LNCAP (cell line): ENCODE measurements around the gene PCDH7.

Experiments
- CTCF ChIP-seq: fragments of 450-650 bp; IDR thresholded peaks from 2 replicates; pipeline ENCODE4 v1.5.1; 2017; ENCODE audit warnings: mild to moderate bottlenecking

PCDH7 gene

GRCh38 chr4:30720021-30720660, at the start of gene PCDH7:
PCDH7 (plus strand) TSS chr4:30720369; CDS start chr4:30721423, 1,054 bp downstream.
- TF ChIP-seq CTCF: no peak

- no peak for TF ChIP-seq CTCF
Observed at GRCh38 chr4:30671926-30672448, 48.2 kb upstream of the PCDH7 start.

GRCh38 chr4:30696191-30696590, 24.0 kb upstream of the PCDH7 start:
- no peak for TF ChIP-seq CTCF

- peak; percentile 74 for TF ChIP-seq CTCF
Observed at GRCh38 chr4:30714408-30715031, 5.6 kb upstream of the PCDH7 start.

- TF ChIP-seq CTCF: peak; percentile 72
Observed at GRCh38 chr4:30716158-30716557, 4.0 kb upstream of the PCDH7 start.

GRCh38 chr4:30716681-30717207, 3.4 kb upstream of the PCDH7 start:
- no peak for TF ChIP-seq CTCF

- no peak for TF ChIP-seq CTCF
Observed at GRCh38 chr4:30717208-30718020, 2.8 kb upstream of the PCDH7 start.
